HepG2 (cell line): Measurements from ENCODE around the gene SDR42E2. TPM values are rescaled to one million over a fixed set of nuclear protein-coding genes. Genes with fewer than 3 reads are reported as not detected.
"Not testable (repeated sequence)": the region's sequence is repeated elsewhere in the genome, so short reads cannot be mapped to it uniquely, and the experiment has no call there.

Experiments
- ATAC-seq: fragments of 200-7000 bp; cut with Tn5 transposase; 3 replicates; pipeline ENCODE4 v1.9.1; 2020; ENCODE audit warnings: mild to moderate bottlenecking, moderate library complexity
- BruUV-seq: library from RNA; stranded (reverse); fragments of 400-500 nt; replicated peaks from 2 replicates; lab custom pipeline; 2021; lab: Mats Ljungman, UMichigan
- CTCF ChIA-PET: fragments of 300-600 bp; formaldehyde crosslinking; extraction: SDS; loops from one replicate; lab custom pipeline; 2021; ENCODE audit warnings: low total read pairs, inconsistent platforms, low intra/inter-chr PET ratio; lab: Yijun Ruan, JAX
- POLR2A ChIA-PET: fragments of 350-600 bp; sonication (Branson Sonifier 250); formaldehyde crosslinking; loops from one replicate; lab custom pipeline; 2020; ENCODE audit warnings: antibody characterized with exemption, inconsistent platforms; lab: Yijun Ruan, JAX
- DNase-seq: peaks from one replicate; pipeline ENCODE4 v3.0.0-alpha.2; 2015; ENCODE audit warnings: low spot score
- FAIRE-seq: peaks from 3 replicates; lab custom pipeline; 2011; peaks lifted over from hg19 to GRCh38; lab: Jason Lieb, UNC
- H2AFZ ChIP-seq: one replicate; pipeline ENCODE4 v1.6.1; 2011; ENCODE audit warnings: low read length, inconsistent platforms
- H3K27ac ChIP-seq: fragments of 300-600 bp; 3 replicates; pipeline ENCODE4 v1.8.0; 2011; ENCODE audit warnings: mixed run types, mild to moderate bottlenecking, mixed read lengths, low read length, inconsistent platforms; ENCODE audit not compliant: insufficient read depth; ENCODE audit errors: extremely low read length
- H3K27me3 ChIP-seq, 2 experiments: fragments of 200-600 bp in 1 of 2; 2 replicates in 1 of 2; 3 replicates in 1 of 2; pipeline versions ENCODE4 v1.6.0 to v1.8.0; 2011; ENCODE audit warnings: low read length in 2 of 2, mild to moderate bottlenecking in 2 of 2, moderate library complexity in 2 of 2, inconsistent platforms in 1 of 2; ENCODE audit not compliant: insufficient read depth in 2 of 2, control insufficient read depth in 1 of 2
- H3K36me3 ChIP-seq, 2 experiments: fragments of 200-600 bp in 1 of 2; replicated peaks in 1 of 2; 2 replicates in 1 of 2; 3 replicates in 1 of 2; pipeline versions ENCODE4 v1.5.1 to v1.8.0; 2011; ENCODE audit warnings: low read length in 2 of 2, inconsistent platforms in 1 of 2; ENCODE audit not compliant: insufficient read depth in 2 of 2, control insufficient read depth in 1 of 2
- H3K4me1 ChIP-seq: 2 replicates; pipeline ENCODE4 v1.5.1; 2012; ENCODE audit warnings: low read length, inconsistent platforms; ENCODE audit not compliant: insufficient read depth
- H3K4me2 ChIP-seq: 2 replicates; pipeline ENCODE4 v1.6.0; 2011; ENCODE audit warnings: low read depth, low read length, inconsistent platforms
- H3K4me3 ChIP-seq, 3 experiments: fragments of 200-600 bp in 1 of 3; sonication (generic), shearing (Covaris generic) in 1 of 3; replicated peaks in 1 of 3; 2 replicates each; pipeline ENCODE4 v1.5.1; 2011 to 2016; ENCODE audit warnings: low read length in 3 of 3, inconsistent platforms in 2 of 3, low read depth in 2 of 3, mild to moderate bottlenecking in 2 of 3, control low read depth in 1 of 3, mixed read lengths in 1 of 3; ENCODE audit not compliant: insufficient read depth in 1 of 3
- H3K79me2 ChIP-seq: one replicate; pipeline ENCODE4 v1.6.1; 2011; ENCODE audit warnings: low read length, inconsistent platforms; ENCODE audit not compliant: insufficient read depth
- H3K9ac ChIP-seq: 2 replicates; pipeline ENCODE4 v1.6.0; 2011; ENCODE audit warnings: mild to moderate bottlenecking, low read depth, low read length, inconsistent platforms; ENCODE audit not compliant: insufficient read depth
- H3K9me3 ChIP-seq: 2 replicates; pipeline ENCODE4 v1.5.1; 2012; ENCODE audit warnings: mild to moderate bottlenecking, low read length
- H4K20me1 ChIP-seq: 2 replicates; pipeline ENCODE4 v1.6.0; 2011; ENCODE audit warnings: inconsistent platforms, mild to moderate bottlenecking, low read length, moderate library complexity; ENCODE audit not compliant: insufficient read depth
- ATF5 ChIP-seq: sonication (generic); formaldehyde crosslinking; IDR thresholded peaks from 2 replicates; pipeline ENCODE4 v1.4.0; 2020; ENCODE audit warnings: mild to moderate bottlenecking, low read depth, missing genetic modification reagents
- ATF7 ChIP-seq, 2 experiments: fragments of 450-650 bp in 1 of 2; sonication (generic) in 1 of 2; formaldehyde crosslinking in 1 of 2; IDR thresholded peaks; 2 replicates each; pipeline versions ENCODE4 v1.4.0 to v1.6.1; 2016 to 2020; ENCODE audit warnings: antibody characterized with exemption in 1 of 2, mild to moderate bottlenecking in 1 of 2, missing genetic modification reagents in 1 of 2
- CCDC6 ChIP-seq: sonication (generic); formaldehyde crosslinking; IDR thresholded peaks from 2 replicates; pipeline ENCODE4 v1.8.1; 2022; ENCODE audit warnings: mild to moderate bottlenecking, missing genetic modification reagents, moderate library complexity
- CEBPB ChIP-seq: IDR thresholded peaks from 2 replicates; pipeline ENCODE4 v1.6.1; 2011; ENCODE audit warnings: low read depth, low read length, improper control_type of control experiment, borderline replicate concordance
- CEBPG ChIP-seq: IDR thresholded peaks from 2 replicates; pipeline ENCODE4 v1.6.1; 2016
- EHMT2 ChIP-seq: fragments of 200-600 bp; sonication (generic); IDR thresholded peaks from 2 replicates; pipeline ENCODE4 v1.7.0; 2017; ENCODE audit warnings: antibody characterized with exemption, low read depth, low read length, borderline replicate concordance
- NCOR1 ChIP-seq: fragments of 200-600 bp; sonication (generic); IDR thresholded peaks from 2 replicates; pipeline ENCODE4 v1.7.0; 2017; ENCODE audit warnings: antibody characterized with exemption, low read length, borderline replicate concordance
- THAP11 ChIP-seq: IDR thresholded peaks from 2 replicates; pipeline ENCODE4 v1.6.1; 2016; ENCODE audit warnings: missing biosample characterization, missing genetic modification reagents
- ZMYM2 ChIP-seq: sonication (generic); formaldehyde crosslinking; IDR thresholded peaks from 2 replicates; pipeline ENCODE4 v1.8.0; 2022; ENCODE audit warnings: mild to moderate bottlenecking, missing genetic modification reagents
- ZMYM3 ChIP-seq: sonication (generic); formaldehyde crosslinking; IDR thresholded peaks from 2 replicates; pipeline ENCODE4 v1.5.1; 2020; ENCODE audit warnings: mild to moderate bottlenecking, missing genetic modification reagents
- ZNF280D ChIP-seq: sonication (generic); formaldehyde crosslinking; IDR thresholded peaks from 2 replicates; pipeline ENCODE4 v1.5.1; 2020; ENCODE audit warnings: mild to moderate bottlenecking, missing genetic modification reagents
- ZNF512B ChIP-seq: sonication (generic); formaldehyde crosslinking; IDR thresholded peaks from 2 replicates; pipeline ENCODE4 v1.5.1; 2020; ENCODE audit warnings: missing genetic modification reagents, mild to moderate bottlenecking, borderline replicate concordance
- WGBS: methylation state at CpG from one replicate; pipeline ENCODE4 v1.1.6; 2017; ENCODE audit warnings: low lambda C conversion rate; 5-methylcytosine and 5-hydroxymethylcytosine counted together
- in situ Hi-C: cut with HindIII; loops from 2 replicates; pipeline ENCODE4 v1.10.0; 2017; ENCODE audit warnings: low pct_unique_long_range_greater_than_20kb; ENCODE audit not compliant: extremely low pct_ligation_motif_present
- intact Hi-C: fragments of 100-400 bp; cut with micrococcal nuclease; formaldehyde crosslinking; loops from one replicate; pipeline ENCODE4 v1.10.0; 2022; ENCODE audit not compliant: unreplicated experiment
- polyA plus RNA-seq, 8 experiments: library from polyadenylated mRNA; depleted of rRNA in 3 of 8; stranded (reverse) in 7 of 8; unstranded in 1 of 8; fragments of >200 nt; fragmentation: Illumina TruSeq in 4 of 8; extraction: Trizol in 4 of 8; gene quantifications; 2 replicates each; pipeline versions ENCODE4 v1.2.1 to v1.2.3, GENCODE V29; 2011 to 2016; ENCODE audit warnings: low read depth in 4 of 8, missing spikeins in 1 of 8, mixed read lengths in 1 of 8; ENCODE audit not compliant: insufficient read depth in 1 of 8
- total RNA-seq, 5 experiments: library from RNA; depleted of rRNA; stranded (reverse); fragments of >200 nt; fragmentation: Illumina TruSeq; extraction: Trizol; gene quantifications; 2 replicates each; pipeline ENCODE4 v1.2.3, GENCODE V29; 2016; ENCODE audit warnings: low read depth in 1 of 5
- TF ChIP-seq, protein P1 (sequence below): sonication (generic); formaldehyde crosslinking; IDR thresholded peaks from 2 replicates; pipeline ENCODE4 v1.5.0; 2020; ENCODE audit warnings: mild to moderate bottlenecking, missing genetic modification reagents

SDR42E2 gene
- total and polyA plus RNA-seq, 2 of the 13 experiments (the other 11 are each of a cell fraction or from before 2014, with no cell fraction given) = 0.05 to 0.11 TPM

DNA sequence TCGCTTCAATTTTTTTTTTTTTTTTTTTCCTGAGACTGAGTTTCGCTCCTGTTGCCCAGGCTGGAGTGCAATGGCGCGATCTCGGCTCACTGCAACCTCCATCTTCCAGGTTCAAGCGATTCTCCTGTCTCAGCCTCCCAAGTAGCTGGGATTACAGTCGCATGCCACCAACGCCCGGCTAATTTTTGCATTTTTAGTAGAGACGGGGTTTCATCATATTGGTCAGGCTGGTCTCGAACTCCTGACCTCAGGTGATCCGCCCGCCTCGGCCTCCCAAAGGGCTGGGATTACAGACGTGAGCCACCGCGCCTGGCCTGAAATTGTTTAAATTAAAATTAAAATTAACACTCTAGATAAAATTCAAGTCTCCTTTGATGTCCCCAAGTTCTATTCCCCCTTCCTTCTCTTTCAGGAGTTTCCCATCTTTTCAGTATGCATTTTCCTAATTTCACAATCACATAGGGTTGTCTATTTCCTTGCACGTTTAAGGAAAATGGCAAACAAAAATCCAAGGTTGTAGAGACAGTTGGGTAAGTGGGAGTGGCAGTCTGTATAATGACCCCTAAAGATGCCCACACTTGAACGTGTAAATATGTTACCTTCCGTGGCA lies 34.4 kb downstream of the SDR42E2 start:
- not testable (repeated sequence) for H3K79me2 ChIP-seq; H3K9me3 ChIP-seq; H2AFZ ChIP-seq; H3K27me3 ChIP-seq; H3K27ac ChIP-seq; DNase-seq; FAIRE-seq; ATAC-seq; H3K36me3 ChIP-seq; BruUV-seq; H4K20me1 ChIP-seq; TF ChIP-seq ATF7 (CRISPR knock-in tag; IDR thresholded peaks at IDR 0.05)
- in situ Hi-C loops (loop anchor here (5.0 kb wide), 1 partner anchor 101 kb away; the partner anchor contains the start of gene POLR3E), intact Hi-C loops (loop anchor here (5.0 kb wide), 1 partner anchor 176 kb away; the partner anchor contains the start of gene CDR2)
- WGBS = 17% methylated on average over 20 of the region's 20 CpGs
- H3K9ac ChIP-seq = peak overlapping the region; percentile 68; the same call in 1 of the 2 replicates
- H3K4me1 ChIP-seq = peaks cover 80% of the 10 kb centered on the region
- H3K4me2 ChIP-seq = peak overlapping the region; percentile 88
- CTCF ChIA-PET = interaction anchor here (1.6 to 2.5 kb wide), 3 partner anchors 98 to 104 kb away, joined by 3 to 20 read pairs (median 7); partner anchors contain the start of gene POLR3E
- peak overlapping the region; percentile 78 to 81 (median 80) for H3K4me3 ChIP-seq
- POLR2A ChIA-PET = interaction anchor here (0.8 to 1.6 kb wide), 3 partner anchors 9 to 101 kb away, joined by 4 to 5 read pairs (median 4); partner anchors contain the start of genes EEF2K and POLR3E
- TF ChIP-seq THAP11 (CRISPR knock-in tag) = 0 out of 2 replicates have a peak, but pooled peaks have one; percentile 26
- TF ChIP-seq NCOR1 = peak; percentile 54; the same call in 1 of the 2 replicates
- TF ChIP-seq EHMT2 = peak; percentile 77; the same call in 1 of the 2 replicates
- 0 out of 2 replicates have a peak, but pooled peaks have one; percentile 4 for TF ChIP-seq CCDC6 (CRISPR knock-in tag)
- TF ChIP-seq, protein P1, sequence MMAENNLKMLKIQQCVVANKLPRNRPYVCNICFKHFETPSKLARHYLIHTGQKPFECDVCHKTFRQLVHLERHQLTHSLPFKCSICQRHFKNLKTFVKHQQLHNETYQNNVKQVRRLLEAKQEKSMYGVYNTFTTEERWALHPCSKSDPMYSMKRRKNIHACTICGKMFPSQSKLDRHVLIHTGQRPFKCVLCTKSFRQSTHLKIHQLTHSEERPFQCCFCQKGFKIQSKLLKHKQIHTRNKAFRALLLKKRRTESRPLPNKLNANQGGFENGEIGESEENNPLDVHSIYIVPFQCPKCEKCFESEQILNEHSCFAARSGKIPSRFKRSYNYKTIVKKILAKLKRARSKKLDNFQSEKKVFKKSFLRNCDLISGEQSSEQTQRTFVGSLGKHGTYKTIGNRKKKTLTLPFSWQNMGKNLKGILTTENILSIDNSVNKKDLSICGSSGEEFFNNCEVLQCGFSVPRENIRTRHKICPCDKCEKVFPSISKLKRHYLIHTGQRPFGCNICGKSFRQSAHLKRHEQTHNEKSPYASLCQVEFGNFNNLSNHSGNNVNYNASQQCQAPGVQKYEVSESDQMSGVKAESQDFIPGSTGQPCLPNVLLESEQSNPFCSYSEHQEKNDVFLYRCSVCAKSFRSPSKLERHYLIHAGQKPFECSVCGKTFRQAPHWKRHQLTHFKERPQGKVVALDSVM (CRISPR knock-in tag) = peak; percentile 66
- peak; percentile 55; the same call in 1 of the 2 replicates for TF ChIP-seq CEBPB
- 0 out of 2 replicates have a peak, but pooled peaks have one; percentile 30 for TF ChIP-seq ATF7 (IDR thresholded peaks at IDR 0.05)
- TF ChIP-seq CEBPG = peak; percentile 70
- TF ChIP-seq ZMYM3 (CRISPR knock-in tag) = peak; percentile 9; the same call in 1 of the 2 replicates
- TF ChIP-seq ZMYM2 (CRISPR knock-in tag) = 0 out of 2 replicates have a peak, but pooled peaks have one; percentile 13
- 0 out of 2 replicates have a peak, but pooled peaks have one; percentile 81 for TF ChIP-seq ATF5 (CRISPR knock-in tag)
- 0 out of 2 replicates have a peak, but pooled peaks have one; percentile 26 for TF ChIP-seq ZNF512B (CRISPR knock-in tag)
- TF ChIP-seq ZNF280D = peak; percentile 63; the same call in 1 of the 2 replicates
